Osteocyte (in vitro differentiated cells): ENCODE data around the gene PANK1. TPM values are rescaled to one million over a fixed set of nuclear protein-coding genes. Genes with fewer than 3 reads are reported as not detected.

Source experiments
- DNase-seq: peaks from one replicate; pipeline ENCODE4 v3.0.0; 2021; ENCODE audit warnings: mixed read lengths; ENCODE audit not compliant: unreplicated experiment; ENCODE audit errors: extremely low spot score
- H3K27ac Mint-ChIP-seq: one replicate; pipeline ENCODE4 v1.8.0; 2021; ENCODE audit warnings: mild to moderate bottlenecking, mixed read lengths; ENCODE audit not compliant: unreplicated experiment
- H3K27me3 Mint-ChIP-seq: one replicate; pipeline ENCODE4 v1.8.0; 2021; ENCODE audit warnings: mixed read lengths; ENCODE audit not compliant: unreplicated experiment
- H3K36me3 Mint-ChIP-seq: one replicate; pipeline ENCODE4 v1.8.0; 2021; ENCODE audit warnings: mixed read lengths; ENCODE audit not compliant: unreplicated experiment
- H3K4me1 Mint-ChIP-seq: one replicate; pipeline ENCODE4 v1.8.0; 2021; ENCODE audit warnings: mixed read lengths; ENCODE audit not compliant: unreplicated experiment
- H3K4me3 Mint-ChIP-seq: one replicate; pipeline ENCODE4 v1.8.0; 2021; ENCODE audit warnings: mild to moderate bottlenecking, moderate library complexity, mixed read lengths; ENCODE audit not compliant: unreplicated experiment
- H3K9me3 Mint-ChIP-seq: one replicate; pipeline ENCODE4 v1.8.0; 2021; ENCODE audit warnings: mixed read lengths; ENCODE audit not compliant: unreplicated experiment
- CTCF ChIP-seq: fragments of 200-600 bp; sonication (generic); IDR thresholded peaks from 2 replicates; pipeline ENCODE4 v1.5.0; 2021; ENCODE audit warnings: antibody characterized with exemption, mild to moderate bottlenecking, moderate library complexity
- total RNA-seq: library from RNA; stranded (reverse); gene quantifications from 2 replicates; pipeline ENCODE4 v1.2.1, GENCODE V29; 2021

Gene PANK1
- total RNA-seq, 1 donor from 2014 or later: 6.6 TPM

GRCh38 chr10:89543841-89544240 is 101.2 kb downstream of the PANK1 start:
- TF ChIP-seq CTCF: no peak
- Mint-ChIP-seq H3K4me3 (no peak overlapping the region), H3K36me3 (no peaks in the 10 kb centered on the region), H3K4me1 (peaks cover 3% of the 10 kb centered on the region), H3K9me3 (no peaks in the 10 kb centered on the region), H3K27ac (no peak overlapping the region), H3K27me3 (no peaks in the 10 kb centered on the region)
- no peak for DNase-seq

DNA sequence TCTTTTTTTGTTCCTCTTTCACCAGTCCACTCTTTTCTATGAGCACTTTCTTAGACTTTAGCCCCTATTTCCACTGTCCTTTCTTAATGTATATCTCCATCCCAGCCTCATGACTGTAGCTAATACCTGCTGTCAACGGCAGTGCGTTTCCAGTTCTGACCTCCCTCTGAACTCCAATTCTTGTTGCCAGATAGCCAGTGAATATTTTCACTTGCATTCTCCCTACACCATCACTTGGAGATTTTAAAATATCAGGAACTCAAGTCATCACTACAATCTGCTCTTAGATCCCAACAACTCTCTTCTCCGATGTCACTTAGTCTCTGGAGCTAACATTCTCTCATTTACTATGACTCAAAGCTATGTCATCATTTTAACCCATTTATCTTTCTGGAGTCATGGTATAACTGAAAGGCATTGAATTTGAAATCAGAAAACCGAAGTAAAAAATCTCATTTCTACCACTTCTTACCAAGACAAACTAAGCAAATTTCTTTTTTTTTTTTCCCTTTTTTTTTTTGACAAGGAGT is 104.6 kb downstream of the PANK1 start:
- H3K36me3 Mint-ChIP-seq: no peaks in the 10 kb centered on the region

GRCh38 chr10:89537364-89537763 is 107.7 kb downstream of the PANK1 start:
- no peak for DNase-seq
- Mint-ChIP-seq H3K36me3 (peaks cover 6% of the 10 kb centered on the region), H3K4me1 (peaks cover 21% of the 10 kb centered on the region), H3K27me3 (no peaks in the 10 kb centered on the region), H3K4me3 (no peak overlapping the region), H3K9me3 (no peaks in the 10 kb centered on the region), H3K27ac (no peak overlapping the region)
- no peak for TF ChIP-seq CTCF

More for the DNA sequence above, 104.6 kb downstream of the PANK1 start:
- Mint-ChIP-seq H3K4me1 (peaks cover 11% of the 10 kb centered on the region), H3K9me3 (no peaks in the 10 kb centered on the region), H3K27ac (no peak overlapping the region), H3K27me3 (no peaks in the 10 kb centered on the region), H3K4me3 (no peak overlapping the region)
- TF ChIP-seq CTCF: no peak
- DNase-seq: no peak

DNA sequence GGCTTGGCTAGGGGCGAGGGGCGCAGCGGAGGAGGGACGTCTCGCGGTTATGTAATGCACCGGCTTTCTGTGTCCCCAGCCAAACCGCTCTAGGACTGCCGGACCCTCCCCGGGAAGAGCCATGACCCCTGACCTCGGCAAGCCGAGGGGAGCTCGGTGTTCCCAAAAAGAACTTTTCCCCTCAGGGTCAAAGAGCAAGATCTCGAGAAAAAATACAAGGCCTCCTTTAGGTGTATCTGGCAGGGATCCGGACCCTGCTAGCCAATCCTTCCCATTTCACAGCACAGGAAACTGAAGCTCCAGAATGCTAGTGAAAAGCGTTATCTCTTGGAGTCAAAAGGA is 109.1 kb downstream of the PANK1 start:
- Mint-ChIP-seq H3K9me3 (no peaks in the 10 kb centered on the region), H3K27me3 (no peaks in the 10 kb centered on the region), H3K4me3 (peak overlapping the region; percentile 63), H3K36me3 (peaks cover 6% of the 10 kb centered on the region), H3K27ac (peak overlapping the region; percentile 45), H3K4me1 (peaks cover 21% of the 10 kb centered on the region)
- DNase-seq: no peak
- TF ChIP-seq CTCF: no peak

DNA sequence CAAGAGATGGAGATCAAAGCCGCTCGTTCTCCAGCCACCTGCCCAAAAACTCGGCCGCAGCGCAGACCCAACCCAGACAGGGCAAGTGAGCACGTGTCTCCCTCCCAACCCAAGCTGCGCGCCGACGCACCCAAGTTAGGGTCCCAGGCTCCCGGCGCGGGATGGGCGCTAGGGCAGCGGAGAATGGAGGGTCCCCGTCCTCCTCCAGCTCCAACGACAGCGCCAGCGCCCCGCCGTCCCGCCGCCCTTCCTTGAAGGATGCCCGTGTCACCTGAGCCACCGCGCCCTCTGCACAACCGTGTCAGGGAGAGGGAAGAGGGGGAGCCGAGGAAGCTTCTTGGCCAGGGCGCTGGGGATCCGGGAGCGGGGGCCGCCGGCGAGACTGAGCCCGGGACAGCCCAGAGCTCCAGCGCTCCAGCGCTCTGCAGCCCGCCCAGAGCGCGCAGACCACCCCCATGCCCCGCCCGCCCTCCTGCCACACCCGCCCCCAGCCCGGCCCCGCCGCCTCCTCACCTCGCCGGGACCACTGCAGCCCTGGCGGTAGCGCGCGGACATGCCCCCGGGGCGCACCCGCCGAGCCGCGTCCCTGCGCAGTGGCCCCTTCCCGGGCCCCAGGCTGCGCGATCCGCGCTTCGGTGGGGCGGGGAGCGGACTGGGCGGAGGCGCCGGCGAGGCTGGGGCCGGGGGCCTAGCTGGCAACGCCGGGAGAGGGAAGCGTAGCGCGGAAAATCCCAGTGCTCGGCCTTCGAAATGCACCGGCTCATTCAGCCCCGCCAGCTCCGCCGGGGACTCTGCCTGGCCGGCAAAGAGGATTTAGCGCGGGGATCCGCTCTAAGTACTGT is 109.7 kb downstream of the PANK1 start, which contains the start of gene SLC16A12:
SLC16A12 (minus strand) TSS at position 424 of the 842 bp plus-strand sequence. CDS start 73,016 bp downstream, outside the sequence.
- Mint-ChIP-seq H3K27ac (peak within 1 kb of the TSS; percentile 58), H3K27me3 (no peaks in the 10 kb centered on the region), H3K36me3 (peaks cover 6% of the 10 kb centered on the region)

More for the DNA sequence above, 109.7 kb downstream of the PANK1 start, which contains the start of gene SLC16A12:
- peak; percentile 86 for DNase-seq
- Mint-ChIP-seq H3K4me1 (peaks cover 18% of the 10 kb centered on the region), H3K9me3 (no peaks in the 10 kb centered on the region), H3K4me3 (peak within 1 kb of the TSS; percentile 80)
- peak; percentile 31 for TF ChIP-seq CTCF
